Activated CD8-positive, alpha-beta memory T cell treated with anti-CD3 and anti-CD28 coated beads, Interleukin-2, amount 50 U/mL, for 24 hours (primary cell): ENCODE measurements around the gene TIMM21.
A peak's percentile ranks its signal among the peaks of the same experiment; 100 is the strongest.

ENCODE experiments used
- DNase-seq: peaks from one replicate; pipeline ENCODE4 v3.0.0-alpha.2; 2020; ENCODE audit errors: extremely low read depth

Gene TIMM21

GRCh38 chr18:74147779-74148542, at the start of gene TIMM21, which contains the start of gene FBXO15:
Gene TIMM21, plus strand, starts transcription at chr18:74148523. Its CDS starts 286 bp downstream, at chr18:74148809.
Gene FBXO15, minus strand, starts transcription at chr18:74147834. Its CDS starts 49 bp downstream, at chr18:74147785.
- DNase-seq: peak; percentile 87

DNA sequence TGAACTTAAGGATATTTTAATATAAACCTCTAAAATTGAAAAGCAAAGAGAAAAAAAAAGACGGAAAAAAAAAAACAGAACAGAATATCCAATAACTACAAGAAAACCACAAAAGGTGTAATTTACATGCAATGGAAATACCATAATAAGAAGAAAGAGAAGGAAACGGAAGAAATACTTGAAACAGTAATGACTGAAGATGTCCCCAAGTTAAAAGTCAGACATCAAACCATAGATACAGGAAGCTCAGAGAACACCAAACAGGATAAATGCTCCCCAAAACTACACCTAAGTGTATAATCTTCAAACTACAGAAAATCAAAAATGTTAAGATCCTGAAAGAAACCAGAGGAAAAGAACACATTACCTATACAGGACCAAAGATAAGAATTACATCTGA, 39.9 kb upstream of the TIMM21 start:
- DNase-seq: no peak

DNA sequence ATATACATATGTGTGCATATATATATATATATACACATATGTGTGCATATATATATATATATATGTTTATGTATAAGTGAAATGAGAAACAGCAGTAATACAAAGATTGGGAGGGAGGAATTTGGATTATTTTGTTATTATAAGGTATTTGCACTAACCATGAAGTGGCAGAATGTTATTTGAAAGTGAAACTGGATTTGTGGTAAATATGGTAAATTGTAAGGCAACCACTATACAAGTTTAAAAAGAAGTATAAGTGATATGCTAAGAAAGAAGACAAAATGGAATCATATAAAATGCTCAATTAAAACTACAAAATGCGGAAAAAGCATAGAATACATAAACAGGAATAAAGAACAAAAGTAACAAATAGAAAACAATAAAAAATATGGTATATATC, 38.2 kb upstream of the TIMM21 start:
- DNase-seq: no peak

DNA sequence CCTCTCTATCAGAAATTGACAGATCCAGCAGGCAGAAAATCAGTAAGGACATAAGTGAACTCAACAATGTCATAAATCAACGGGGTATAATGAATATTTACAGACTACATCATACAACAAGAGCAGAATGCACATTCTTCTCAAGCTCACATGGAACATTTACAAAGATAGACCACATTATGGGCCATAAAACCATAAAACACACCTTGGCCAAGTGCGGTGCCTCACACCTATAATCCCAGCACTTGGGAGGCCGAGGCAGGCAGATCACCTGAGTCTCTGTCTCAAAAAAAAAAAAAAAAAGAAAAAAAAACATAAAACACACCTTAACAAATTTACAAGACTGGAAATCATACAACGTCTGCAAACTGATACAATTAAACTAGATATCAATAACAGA, 37.3 kb upstream of the TIMM21 start:
- DNase-seq: no peak

GRCh38 chr18:74113711-74114110, 34.6 kb upstream of the TIMM21 start:
- no peak for DNase-seq

DNA sequence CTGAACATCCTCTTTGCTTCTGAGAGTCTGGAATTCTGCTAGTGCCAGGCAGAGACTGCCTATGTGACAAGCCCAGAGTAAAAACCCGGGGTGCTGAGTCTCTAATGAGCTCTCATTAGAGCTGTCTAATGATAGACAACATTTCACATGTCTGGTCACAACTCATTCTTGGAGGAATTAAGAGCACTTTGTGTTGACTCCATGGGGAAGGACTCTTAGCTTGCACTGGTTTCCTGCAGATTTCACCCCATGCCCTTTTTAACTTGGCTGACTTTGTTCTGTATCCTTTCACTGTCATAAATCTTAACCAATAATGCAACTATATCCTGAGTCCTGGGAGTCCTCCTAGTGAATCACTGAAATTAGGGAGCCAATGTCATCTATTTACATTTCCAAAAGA, 34.2 kb upstream of the TIMM21 start:
- no peak for DNase-seq

DNA sequence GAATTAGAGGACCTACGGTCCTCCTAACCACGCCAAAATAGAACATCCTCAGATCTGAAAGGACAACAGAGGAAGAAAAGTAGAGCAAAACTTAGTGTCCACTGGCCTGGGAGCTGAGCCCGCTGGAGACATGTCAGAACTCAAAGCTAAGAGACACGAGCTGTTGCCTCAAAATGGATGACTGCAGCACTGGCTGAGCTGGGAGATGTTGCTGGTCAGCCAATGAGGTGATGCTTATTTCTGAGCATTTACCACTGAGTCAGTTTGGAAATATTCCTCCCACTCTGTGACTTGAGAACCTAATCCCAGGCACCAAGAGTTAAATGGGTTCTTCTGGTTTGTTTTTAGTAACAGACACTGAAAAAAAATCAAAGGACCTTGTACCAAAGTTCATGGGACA, 33.3 kb upstream of the TIMM21 start:
- no peak for DNase-seq

- DNase-seq: no peak
Observed at GRCh38 chr18:74116633-74117554, 31.4 kb upstream of the TIMM21 start.

DNA sequence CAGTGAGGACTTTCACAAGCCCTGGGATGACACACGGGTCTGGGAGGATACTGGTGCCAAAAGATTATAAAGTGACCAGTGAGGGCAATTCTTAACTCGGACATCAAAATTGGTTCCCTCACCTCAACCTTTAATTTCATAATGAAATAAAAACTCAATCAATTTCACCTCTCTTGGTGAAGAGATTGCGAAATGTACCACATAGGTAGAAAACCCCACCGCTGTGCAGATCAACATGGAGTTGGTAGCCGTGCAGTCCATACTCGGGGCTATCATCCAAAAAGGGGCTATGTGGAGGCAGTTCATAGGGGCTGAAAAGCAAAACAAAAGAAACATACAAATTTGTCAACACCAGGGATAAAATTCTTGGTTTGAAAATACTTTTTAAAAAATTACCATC, 25.1 kb upstream of the TIMM21 start:
- no peak for DNase-seq

DNA sequence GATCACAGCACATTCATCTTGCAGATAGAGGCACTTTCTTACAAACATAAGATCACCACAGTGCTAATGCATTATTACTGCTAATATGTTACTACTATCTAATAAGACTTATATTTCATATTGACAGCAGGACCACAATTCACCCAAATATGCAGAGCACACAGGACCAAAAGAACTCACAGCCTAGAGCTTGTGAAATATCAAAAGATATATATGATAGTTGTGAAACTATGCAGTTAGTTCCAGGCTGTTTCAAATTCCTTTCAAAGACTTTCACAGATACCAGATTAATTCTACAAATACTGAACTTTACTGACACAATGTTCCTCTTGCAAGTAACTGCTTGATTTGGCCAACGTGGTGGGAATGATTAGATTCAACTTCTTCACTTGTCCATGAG, 23.7 kb upstream of the TIMM21 start:
- DNase-seq: no peak

DNA sequence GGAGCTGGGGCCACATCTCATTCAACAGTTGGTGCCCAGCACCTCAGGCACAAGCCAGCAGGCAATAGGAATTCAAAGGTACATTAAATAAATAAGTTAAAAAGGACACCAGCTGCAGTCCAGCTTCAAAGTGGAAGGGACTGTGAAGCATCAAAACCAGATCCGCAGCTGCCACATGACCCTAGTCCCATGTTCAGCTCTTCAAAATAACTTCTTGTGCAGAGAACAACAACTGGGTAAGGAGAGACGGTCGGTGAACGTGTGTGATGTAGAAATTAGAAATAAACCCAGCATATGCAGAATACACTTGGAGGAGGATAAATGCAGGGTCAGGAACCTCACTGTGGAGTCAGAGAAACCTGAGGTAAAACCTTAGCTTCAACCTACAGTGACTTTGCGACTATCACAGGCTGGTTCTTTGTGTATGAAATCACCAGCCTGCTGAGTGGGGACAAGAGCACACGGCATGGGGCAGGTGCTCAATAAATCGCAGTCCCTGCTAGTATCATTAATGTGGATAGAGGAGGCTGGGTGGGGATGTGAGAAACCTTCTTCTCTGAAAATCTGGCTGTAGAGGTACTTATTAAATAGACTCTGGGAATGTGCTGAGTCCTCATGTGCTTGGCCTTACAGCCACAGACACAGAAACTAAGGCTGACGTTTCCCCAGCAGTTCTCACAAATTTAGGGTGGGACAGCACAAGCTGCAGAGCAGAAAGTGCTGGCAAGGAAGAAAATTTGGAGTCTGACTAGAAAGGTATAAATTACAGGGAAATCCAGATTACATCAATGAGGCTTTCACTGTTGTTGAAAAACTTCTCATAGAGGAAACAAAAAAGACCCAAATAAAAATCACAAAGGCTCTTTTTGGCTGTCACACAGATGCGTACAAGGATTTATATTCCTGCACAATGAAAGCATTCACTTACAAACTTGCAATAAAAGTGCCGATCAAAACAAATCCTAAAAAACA, 21.4 kb upstream of the TIMM21 start:
- no peak for DNase-seq

GRCh38 chr18:74128159-74128558, 20.2 kb upstream of the TIMM21 start:
- DNase-seq: no peak

DNA sequence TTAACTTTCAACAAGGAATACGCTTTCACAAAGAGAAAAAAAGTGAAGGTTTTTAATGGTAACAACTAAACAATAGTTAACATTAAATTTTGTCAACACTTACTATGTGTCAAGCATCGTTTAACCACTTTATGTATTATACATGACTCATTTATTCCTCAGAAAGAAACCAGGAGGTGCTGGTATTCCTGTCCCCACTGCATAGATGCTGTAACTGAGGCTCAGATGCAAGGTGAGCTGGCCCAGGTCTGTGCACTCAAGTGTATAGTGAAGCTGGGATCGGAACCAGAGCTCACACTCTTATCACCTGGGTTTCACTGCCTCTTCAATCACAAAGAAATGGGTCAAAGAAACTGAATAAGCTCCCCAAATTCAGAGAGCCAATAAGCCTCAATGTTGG, 17.2 kb upstream of the TIMM21 start:
- DNase-seq: no peak

DNA sequence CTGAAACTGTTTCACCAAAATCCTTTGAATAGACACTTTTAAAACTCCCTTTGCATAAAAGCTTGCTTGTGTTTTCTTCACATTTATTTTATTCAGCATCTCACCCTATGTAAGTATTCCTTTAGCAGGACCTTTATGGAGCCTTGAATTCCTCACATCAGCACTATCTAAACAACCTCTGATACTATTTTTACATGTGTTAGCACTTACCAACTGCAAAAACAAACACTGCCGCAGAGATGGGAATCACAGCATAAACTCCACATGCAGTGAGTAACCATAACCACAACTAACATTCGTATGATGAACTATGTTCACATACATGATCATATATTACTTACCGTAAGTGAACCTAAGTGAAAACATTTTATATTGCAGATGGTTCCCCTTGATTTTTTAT, 16.1 kb upstream of the TIMM21 start:
- no peak for DNase-seq

DNA sequence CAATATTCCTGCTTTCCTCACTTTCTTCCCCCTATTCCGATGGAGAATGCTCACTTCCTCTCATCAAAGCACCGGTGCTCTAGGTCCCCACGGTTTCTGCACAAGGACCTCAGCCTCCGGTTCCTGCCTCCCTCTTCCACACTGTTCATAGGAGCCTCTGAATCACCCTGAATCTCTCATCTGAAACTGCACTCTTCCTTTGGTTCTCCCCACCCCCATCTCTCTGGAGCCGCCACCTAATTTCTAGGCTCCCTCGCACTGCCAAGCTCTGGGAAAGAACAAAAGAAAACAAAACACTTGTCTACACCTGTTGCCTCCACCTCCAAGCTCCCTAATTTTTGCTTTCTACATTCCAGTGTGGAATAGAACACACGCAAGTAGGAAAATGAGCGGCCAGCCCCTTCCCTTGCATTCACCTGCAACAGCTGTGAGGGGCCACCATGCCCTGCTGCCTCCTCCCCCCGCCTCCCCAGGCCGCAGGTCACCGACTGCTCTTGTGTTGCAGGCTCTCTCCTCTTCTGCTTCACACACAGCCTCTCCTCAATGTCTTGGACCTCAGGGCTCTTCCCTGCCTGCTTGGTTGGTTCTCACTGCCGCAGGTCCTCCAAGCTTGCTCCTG, 10.3 kb upstream of the TIMM21 start:
- DNase-seq: no peak

GRCh38 chr18:74139411-74139810, 8.9 kb upstream of the TIMM21 start:
- DNase-seq: no peak

- no peak for DNase-seq
Observed at GRCh38 chr18:74139888-74140287, 8.4 kb upstream of the TIMM21 start.

DNA sequence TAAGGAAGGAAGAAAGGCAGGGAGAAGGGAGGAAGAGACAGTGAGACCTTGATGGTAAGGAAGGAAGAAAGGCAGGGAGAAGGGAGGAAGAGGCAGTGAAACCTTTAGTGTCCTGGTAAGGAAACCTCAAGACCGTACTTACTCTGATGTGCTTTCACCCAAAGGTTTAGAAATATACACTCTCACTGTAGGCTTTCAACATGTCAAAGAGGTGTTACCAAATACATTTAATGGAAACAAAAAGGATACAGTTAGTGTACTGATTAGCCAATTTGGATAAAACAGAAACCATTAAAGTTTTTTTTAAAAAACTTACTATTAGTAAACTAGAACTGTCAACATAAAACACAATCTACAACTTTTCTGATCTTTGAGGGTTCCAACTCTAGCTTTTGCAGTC, 7.7 kb upstream of the TIMM21 start:
- no peak for DNase-seq

DNA sequence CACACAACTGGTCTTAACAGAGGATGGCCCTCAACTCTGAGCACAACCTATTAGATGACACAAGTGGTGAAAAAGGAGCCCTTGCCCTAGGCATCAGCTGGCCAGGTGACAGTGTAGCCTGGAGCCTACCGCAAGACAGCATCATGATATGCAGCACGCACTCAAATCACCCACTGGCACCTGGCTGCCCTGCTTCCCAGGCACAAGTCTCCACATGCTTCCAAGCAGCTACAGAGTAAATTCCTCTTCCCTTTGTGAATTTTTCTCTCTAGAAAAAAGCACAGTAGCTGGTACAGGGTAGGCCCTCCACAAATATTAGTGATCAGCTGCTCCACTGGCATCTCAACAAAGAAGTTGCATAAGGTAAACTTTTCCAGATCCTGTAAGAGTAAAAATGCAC, 6.7 kb upstream of the TIMM21 start:
- no peak for DNase-seq

GRCh38 chr18:74142252-74142651, 6.1 kb upstream of the TIMM21 start:
- no peak for DNase-seq

DNA sequence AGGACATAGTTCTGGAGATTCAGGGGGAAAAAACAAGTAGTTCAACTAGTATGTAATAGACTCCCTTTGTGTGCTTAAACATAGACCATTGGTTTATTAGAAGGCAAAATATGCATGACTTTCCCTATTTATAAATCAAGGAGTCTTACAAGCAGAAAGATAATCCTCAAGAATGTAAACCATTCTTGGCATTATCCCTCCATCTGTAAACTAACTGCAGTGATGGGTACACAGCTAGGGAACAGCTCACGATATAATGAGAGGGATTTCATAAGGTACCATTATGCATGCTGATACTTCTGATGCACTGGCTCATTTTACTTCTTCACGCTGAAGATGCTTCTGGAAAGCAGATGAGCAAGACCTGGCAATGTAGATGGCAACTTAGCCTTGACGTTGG, 1.6 kb upstream of the TIMM21 start:
- DNase-seq: no peak

DNA sequence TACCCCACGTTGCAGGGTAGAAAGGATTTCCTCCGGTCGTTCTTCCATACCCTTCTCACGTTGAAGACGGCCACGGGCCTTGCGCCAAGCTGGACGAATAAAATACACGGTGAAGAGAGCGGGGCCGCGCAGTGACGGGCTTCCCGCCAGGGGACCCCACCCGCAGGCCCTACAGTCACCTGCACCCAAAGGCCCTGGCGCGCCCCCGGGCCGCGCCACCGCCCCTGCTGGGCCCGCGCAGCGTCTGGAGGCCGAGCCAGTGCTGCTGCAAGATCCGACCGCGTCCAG, 888 bp upstream of the TIMM21 start:
- DNase-seq: no peak
